ENCODE data around the gene CSNK1A1L. TPM values are rescaled to one million over a fixed set of nuclear protein-coding genes. Genes with fewer than 3 reads are reported as not detected.

CSNK1A1L gene
- polyA plus RNA-seq (ENCODE audit: insufficient read length in 4 of 4): under 1 TPM; 0.07 to 0.21 (median 0.15) TPM

DNA sequence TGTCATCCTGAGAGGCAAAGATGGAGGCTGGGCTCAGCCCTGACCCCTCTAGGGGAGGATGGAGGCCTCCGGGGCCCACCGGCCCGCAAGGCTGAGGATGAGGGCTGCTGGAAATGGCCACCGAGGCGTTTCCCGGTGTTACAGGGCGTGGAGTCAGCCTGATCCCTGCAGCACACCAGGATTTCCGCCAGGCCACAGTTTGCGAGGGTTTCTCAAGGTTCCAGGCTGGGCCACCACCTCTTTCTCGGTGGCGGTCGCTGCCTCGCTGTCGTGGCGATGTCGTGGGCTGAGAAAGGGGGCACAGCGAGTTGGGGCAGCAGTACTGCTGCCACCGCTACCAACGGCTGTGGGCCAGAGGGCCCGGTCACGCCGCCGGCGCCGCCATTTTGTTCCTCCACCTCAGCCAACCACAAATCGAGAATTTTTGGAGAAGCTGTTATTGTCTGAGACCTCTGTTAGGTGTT, at the start of gene CSNK1A1L:
Gene CSNK1A1L (minus strand): TSS at position 414 of the 464 bp plus-strand sequence. CDS start 408 bp downstream, at position 6.
- no peak for DNase-seq (ENCODE audit: low read depth in 4 of 4, low spot score in 3 of 4)

DNA sequence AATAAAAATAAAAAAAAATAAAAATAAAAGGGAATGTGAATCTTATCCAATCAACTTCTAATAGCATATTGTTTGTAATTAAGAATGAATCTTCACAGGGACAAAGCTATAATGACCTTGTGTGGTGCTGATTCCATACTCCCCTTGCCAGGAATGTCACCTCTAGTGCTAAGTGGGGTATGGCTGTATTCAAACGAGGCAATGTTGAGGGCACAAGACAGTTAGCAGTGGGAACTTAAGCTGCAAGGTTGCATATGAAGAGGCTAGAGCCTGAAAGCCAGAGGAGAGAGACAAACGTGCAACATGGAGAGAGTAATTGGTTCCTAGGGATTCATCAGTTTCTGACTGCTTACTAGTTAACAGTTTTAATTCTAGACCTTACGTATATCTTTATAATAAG, 43.9 kb upstream of the CSNK1A1L start:
- DNase-seq (ENCODE audit: low read depth in 4 of 4, low spot score in 3 of 4): no peak

DNA sequence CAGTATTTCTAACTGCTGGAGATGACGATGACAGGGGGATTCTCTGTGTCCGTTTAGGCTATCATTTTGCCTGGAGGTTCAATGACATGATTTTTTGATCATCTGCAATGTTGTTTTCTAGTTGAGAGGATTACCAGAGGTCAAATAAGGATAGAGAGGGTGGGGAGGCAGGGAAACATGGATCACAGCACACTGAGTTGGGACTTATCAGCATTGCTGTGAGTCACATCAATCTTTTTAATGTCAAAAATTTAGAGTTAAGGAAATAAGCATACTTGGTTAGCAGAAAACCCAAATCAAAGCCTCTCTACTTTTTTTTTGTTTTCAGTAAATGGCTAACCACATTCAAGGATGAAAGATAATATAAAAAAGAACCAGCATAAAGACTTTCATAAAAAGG, 43.0 kb upstream of the CSNK1A1L start:
- DNase-seq (ENCODE audit: low read depth in 4 of 4, low spot score in 3 of 4): no peak

- DNase-seq (ENCODE audit: low read depth in 4 of 4, low spot score in 3 of 4): no peak
Observed at GRCh38 chr13:37144661-37145060, 39.2 kb upstream of the CSNK1A1L start.

GRCh38 chr13:37143911-37144310, 38.4 kb upstream of the CSNK1A1L start:
- no peak for DNase-seq (ENCODE audit: low read depth in 4 of 4, low spot score in 3 of 4)

GRCh38 chr13:37142877-37143276, 37.4 kb upstream of the CSNK1A1L start:
- no peak for DNase-seq (ENCODE audit: low read depth in 4 of 4, low spot score in 3 of 4)

- no peak for DNase-seq (ENCODE audit: low read depth in 4 of 4, low spot score in 3 of 4)
Observed at GRCh38 chr13:37141011-37141410, 35.5 kb upstream of the CSNK1A1L start.

- no peak for DNase-seq (ENCODE audit: low read depth in 4 of 4, low spot score in 3 of 4)
Observed at GRCh38 chr13:37139356-37139755, 33.9 kb upstream of the CSNK1A1L start.

GRCh38 chr13:37138926-37139325, 33.5 kb upstream of the CSNK1A1L start:
- no peak for DNase-seq (ENCODE audit: low read depth in 4 of 4, low spot score in 3 of 4)

- no peak for DNase-seq (ENCODE audit: low read depth in 4 of 4, low spot score in 3 of 4)
Observed at GRCh38 chr13:37138169-37138568, 32.7 kb upstream of the CSNK1A1L start.

DNA sequence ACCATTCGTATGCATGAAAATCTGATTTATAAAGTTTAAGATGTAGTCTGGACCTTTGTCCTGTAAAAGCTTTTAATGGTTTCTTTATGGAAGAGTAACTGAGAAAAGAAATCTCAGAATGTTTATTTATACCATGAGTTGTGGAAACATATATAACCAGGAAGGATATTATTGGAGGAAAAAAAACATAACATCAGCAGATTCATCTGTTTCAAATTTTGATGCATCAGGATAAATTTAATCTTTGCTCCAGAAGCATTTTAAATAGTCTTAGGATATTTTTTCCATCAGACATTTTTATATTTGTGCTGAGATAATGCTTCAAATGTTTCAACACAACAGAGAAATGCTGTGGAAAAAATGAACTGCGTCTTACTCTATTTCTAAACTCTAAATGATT, 31.2 kb upstream of the CSNK1A1L start:
- DNase-seq (ENCODE audit: low read depth in 4 of 4, low spot score in 3 of 4): no peak

GRCh38 chr13:37136187-37136586, 30.7 kb upstream of the CSNK1A1L start:
- DNase-seq (ENCODE audit: low read depth in 4 of 4, low spot score in 3 of 4): no peak

- peak; percentile 66 to 85 (median 76) for DNase-seq (ENCODE audit: low read depth in 4 of 4, low spot score in 3 of 4)
Observed at GRCh38 chr13:37134411-37135041, 29.1 kb upstream of the CSNK1A1L start.

- no peak for DNase-seq (ENCODE audit: low read depth in 4 of 4, low spot score in 3 of 4)
Observed at GRCh38 chr13:37132211-37132610, 26.7 kb upstream of the CSNK1A1L start.

- DNase-seq (ENCODE audit: low read depth in 4 of 4, low spot score in 3 of 4): no peak
Observed at GRCh38 chr13:37131092-37131491, 25.6 kb upstream of the CSNK1A1L start.

DNA sequence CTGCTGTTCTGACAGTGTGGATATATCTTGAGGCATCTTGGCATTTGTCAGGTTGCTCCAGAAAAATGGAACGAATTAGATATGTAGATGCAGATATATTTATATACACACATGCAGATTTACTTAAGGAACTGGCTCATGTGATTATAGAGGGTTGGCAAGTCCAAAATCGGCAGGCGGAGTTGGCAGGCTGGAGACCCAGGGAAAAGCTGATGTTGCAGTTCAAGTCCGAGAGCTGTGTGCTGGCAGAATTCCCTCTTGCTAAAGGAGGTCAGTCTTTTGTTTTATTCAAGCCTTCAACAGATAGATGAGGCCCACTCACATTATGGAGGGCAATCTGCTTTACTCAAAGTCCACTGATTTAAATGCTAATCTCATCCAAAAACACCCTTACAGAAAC, 24.4 kb upstream of the CSNK1A1L start:
- no peak for DNase-seq (ENCODE audit: low read depth in 4 of 4, low spot score in 3 of 4)

DNA sequence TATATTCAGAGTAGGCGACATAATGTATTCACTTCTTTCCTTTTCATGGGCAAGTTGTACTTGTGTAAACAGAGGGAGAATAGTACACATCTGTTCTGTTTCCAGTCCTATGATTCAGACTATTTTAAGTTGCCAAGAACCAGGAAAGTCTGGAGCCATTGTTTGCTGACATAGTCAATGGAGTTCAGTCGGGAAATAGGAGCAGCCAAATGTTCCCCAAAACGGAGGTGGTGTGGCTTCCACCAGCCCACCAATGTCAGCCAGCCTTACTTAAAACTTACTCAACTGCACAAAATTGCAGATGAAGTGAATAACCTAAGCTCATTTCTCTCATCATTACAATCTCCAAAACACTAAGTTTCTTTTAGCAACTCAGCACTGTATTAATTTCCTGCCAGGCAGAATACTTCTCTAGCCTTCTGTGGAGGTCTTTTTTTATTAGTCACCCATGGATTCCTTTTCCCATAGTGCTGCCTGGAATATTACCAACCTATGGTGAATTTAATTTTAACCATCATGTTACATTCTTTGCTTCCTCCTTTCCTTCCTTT, 22.3 kb upstream of the CSNK1A1L start:
- no peak for DNase-seq (ENCODE audit: low read depth in 4 of 4, low spot score in 3 of 4)

DNA sequence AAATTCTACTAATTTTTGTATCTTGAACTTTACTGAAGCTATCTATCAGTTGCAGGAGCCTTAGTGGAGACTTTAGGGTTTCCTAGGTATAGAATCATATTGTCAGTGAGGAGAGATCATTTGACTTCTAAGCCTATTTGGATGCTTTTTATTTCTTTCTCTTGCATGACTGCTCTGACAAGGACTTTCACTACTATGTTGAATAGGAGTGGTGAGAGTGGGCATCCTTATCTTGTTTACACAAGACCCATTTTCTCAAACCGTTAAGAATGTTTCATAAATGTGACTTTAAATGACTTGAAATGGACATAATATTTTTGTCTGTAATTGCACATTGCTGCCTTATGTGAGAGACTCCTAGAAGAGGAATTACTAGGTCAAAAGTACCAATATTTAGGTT, 17.9 kb upstream of the CSNK1A1L start:
- no peak for DNase-seq (ENCODE audit: low read depth in 4 of 4, low spot score in 3 of 4)

DNA sequence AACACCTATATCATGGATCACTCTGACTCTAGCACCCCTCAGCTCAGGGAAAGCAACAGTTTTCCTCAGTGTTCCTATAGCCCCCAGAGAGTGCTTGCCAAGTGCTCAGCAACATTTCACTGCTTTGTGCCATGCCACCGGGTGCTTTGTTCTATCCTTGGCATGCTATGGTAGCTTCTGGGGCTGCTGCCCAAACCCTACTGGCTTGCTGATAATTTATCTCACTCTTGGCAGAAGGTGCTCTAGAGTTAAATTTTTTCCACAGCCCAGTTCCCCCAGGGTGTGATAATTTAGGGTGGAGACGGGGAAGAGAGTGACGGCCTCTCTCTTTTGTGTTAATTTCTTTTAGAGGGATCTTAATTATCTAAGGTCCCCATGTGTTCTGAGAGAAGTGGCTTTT, 12.6 kb upstream of the CSNK1A1L start:
- DNase-seq (ENCODE audit: low read depth in 4 of 4, low spot score in 3 of 4): no peak

GRCh38 chr13:37114250-37114649, 8.8 kb upstream of the CSNK1A1L start:
- no peak for DNase-seq (ENCODE audit: low read depth in 4 of 4, low spot score in 3 of 4)

DNA sequence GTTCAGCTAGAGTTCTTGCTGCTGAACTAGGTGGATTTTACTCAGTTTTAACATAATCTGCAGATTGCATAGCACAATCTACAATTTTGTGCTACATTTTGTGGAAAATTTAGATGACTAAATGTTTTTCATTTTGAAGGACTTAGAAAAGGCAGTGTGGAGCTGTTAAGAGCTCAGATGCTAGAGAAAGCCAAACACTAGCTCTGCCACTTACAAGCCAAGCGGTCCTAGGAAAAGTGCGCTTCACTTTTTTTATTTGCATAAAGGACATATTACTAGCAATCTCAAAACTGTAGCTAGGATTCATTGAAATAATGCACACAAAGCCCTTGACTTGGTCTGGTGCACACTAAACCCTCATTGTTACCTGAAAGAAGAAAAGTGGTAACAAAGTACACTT, 8.1 kb upstream of the CSNK1A1L start:
- DNase-seq (ENCODE audit: low read depth in 4 of 4, low spot score in 3 of 4): no peak

DNA sequence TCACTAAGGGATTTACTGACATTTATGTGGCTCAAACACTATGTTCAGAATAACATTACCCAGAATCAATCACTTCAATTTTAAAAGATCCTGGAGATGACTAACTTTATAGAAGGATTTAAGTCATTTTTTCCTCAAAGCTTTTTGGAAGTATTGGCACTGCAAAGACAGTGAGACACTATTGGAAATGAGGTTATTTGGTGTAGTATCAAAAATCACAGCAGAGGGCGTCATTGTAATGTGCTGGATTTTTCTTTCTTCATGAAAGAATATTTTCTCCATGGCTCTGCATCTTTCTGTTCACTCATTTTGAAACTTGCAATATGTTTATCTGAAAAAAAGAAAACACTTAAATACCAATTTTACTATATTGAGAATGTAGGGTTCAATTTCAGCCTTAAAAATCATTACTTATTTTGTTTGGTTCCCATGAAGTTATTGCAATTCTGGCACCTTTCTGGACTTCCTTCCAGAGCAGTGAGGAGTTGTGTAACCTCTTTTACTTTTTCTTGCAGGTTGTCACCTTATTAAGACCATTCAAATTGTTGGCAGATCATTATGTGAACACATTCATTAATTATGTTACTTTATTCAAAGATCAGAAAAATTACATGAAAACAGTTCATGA, 3.7 kb upstream of the CSNK1A1L start:
- DNase-seq (ENCODE audit: low read depth in 4 of 4, low spot score in 3 of 4): peak in 2 of 4 donors; percentile 29 to 32
